Measurements from ENCODE around the gene SPINK13.
"Not testable (repeated sequence)": the region's sequence is repeated elsewhere in the genome, so short reads cannot be mapped to it uniquely, and the experiment has no call there.

DNA sequence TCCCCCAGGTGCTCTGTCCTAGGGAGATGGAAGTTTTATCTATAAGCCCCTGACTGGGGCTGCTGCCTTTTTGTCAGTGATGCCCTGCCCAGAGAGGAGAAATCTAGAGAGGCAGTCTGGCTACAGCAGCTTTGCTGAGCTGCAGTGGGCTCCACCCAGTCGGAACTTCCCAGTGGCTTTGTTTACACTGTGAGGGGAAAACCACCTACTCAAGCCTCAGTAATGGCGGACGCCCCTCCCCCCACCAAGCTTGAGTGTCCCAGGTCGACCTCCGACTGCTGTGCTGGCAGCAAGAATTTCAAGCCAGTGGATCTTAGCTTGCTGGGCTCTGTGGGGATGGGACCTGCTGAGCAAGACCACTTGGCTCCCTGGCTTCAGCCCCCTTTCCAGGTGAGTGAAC is 12.3 kb downstream of the SPINK13 start:
- TF ChIP-seq EZH2phosphoT487 (IDR thresholded peaks at IDR 0.05; ENCODE audit: borderline replicate concordance, low read length) = not testable (repeated sequence)
- TF ChIP-seq, protein P1, sequence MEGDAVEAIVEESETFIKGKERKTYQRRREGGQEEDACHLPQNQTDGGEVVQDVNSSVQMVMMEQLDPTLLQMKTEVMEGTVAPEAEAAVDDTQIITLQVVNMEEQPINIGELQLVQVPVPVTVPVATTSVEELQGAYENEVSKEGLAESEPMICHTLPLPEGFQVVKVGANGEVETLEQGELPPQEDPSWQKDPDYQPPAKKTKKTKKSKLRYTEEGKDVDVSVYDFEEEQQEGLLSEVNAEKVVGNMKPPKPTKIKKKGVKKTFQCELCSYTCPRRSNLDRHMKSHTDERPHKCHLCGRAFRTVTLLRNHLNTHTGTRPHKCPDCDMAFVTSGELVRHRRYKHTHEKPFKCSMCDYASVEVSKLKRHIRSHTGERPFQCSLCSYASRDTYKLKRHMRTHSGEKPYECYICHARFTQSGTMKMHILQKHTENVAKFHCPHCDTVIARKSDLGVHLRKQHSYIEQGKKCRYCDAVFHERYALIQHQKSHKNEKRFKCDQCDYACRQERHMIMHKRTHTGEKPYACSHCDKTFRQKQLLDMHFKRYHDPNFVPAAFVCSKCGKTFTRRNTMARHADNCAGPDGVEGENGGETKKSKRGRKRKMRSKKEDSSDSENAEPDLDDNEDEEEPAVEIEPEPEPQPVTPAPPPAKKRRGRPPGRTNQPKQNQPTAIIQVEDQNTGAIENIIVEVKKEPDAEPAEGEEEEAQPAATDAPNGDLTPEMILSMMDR (IDR thresholded peaks at IDR 0.05; ENCODE audit: low read depth, low read length, poor library complexity, severe bottlenecking) = not testable (repeated sequence)
